Measurements from ENCODE around the gene CACNA2D4.

CACNA2D4 gene

GRCh38 chr12:1803736-1804135 lies 114.7 kb downstream of the CACNA2D4 start:
- DNase-seq (ENCODE audit: extremely low spot score) = no peak
- no peak for TF ChIP-seq TARDBP (IDR thresholded peaks at IDR 0.05)
- ChIA-PET CTCF (interaction anchor here (0.9 to 1.3 kb wide), 2 partner anchors 126 to 136 kb away, joined by 3 read pairs; no protein-coding TSS in a partner anchor), POLR2A (interaction anchor here (1.4 kb wide), 1 partner anchor 13 kb away, joined by 4 read pairs; no protein-coding TSS in a partner anchor)

- ChIA-PET CTCF (interaction anchor here (1.3 to 1.5 kb wide), 2 partner anchors 139 to 148 kb away, joined by 3 to 8 read pairs; no protein-coding TSS in a partner anchor), POLR2A (no interaction called here)
- TF ChIP-seq ELF4 (IDR thresholded peaks at IDR 0.05) = no peak
- TF ChIP-seq L3MBTL2 (conservative IDR thresholded peaks at IDR 0.05) = no peak
- no peak for TF ChIP-seq FOXA1 (IDR thresholded peaks at IDR 0.05)
- no peak for TF ChIP-seq LEF1 (IDR thresholded peaks at IDR 0.05; ENCODE audit: borderline replicate concordance)
- no peak for TF ChIP-seq TARDBP (IDR thresholded peaks at IDR 0.05)
- no peak for TF ChIP-seq BHLHE40 (IDR thresholded peaks at IDR 0.05; ENCODE audit: borderline replicate concordance)
- no peak for TF ChIP-seq PKNOX1 (IDR thresholded peaks at IDR 0.05)
- TF ChIP-seq ARNT (IDR thresholded peaks at IDR 0.05) = no peak
- no peak for TF ChIP-seq SUZ12 (IDR thresholded peaks at IDR 0.05)
- no peak for TF ChIP-seq FOXM1 (IDR thresholded peaks at IDR 0.05; ENCODE audit: borderline replicate concordance)
- TF ChIP-seq HDGF (IDR thresholded peaks at IDR 0.05; ENCODE audit: borderline replicate concordance) = no peak
- TF ChIP-seq CTBP1 (IDR thresholded peaks at IDR 0.05; ENCODE audit: borderline replicate concordance) = no peak
- DNase-seq (ENCODE audit: extremely low spot score) = no peak
Measured at GRCh38 chr12:1801303-1801975, 117.0 kb downstream of the CACNA2D4 start.

- TF ChIP-seq SUZ12 (IDR thresholded peaks at IDR 0.05) (no peak), FOXK2 (IDR thresholded peaks at IDR 0.05) (no peak), NFRKB (IDR thresholded peaks at IDR 0.05) (no peak)
- peak; percentile 62 for DNase-seq (ENCODE audit: extremely low spot score)
- ChIA-PET CTCF (interaction anchor here (1.3 to 3.0 kb wide), 3 partner anchors 139 to 147 kb away, joined by 3 to 17 read pairs (median 8); no protein-coding TSS in a partner anchor), POLR2A (no interaction called here)
Measured at GRCh38 chr12:1800401-1801302, 117.8 kb downstream of the CACNA2D4 start.

GRCh38 chr12:1799882-1800400 lies 118.5 kb downstream of the CACNA2D4 start:
- ChIA-PET CTCF (interaction anchor here (3.0 kb wide), 1 partner anchor 140 kb away, joined by 17 read pairs; no protein-coding TSS in a partner anchor), POLR2A (no interaction called here)
- no peak for DNase-seq (ENCODE audit: extremely low spot score)
- no peak for TF ChIP-seq FOXA1 (IDR thresholded peaks at IDR 0.05)
- no peak for TF ChIP-seq TARDBP (IDR thresholded peaks at IDR 0.05)
- no peak for TF ChIP-seq BHLHE40 (IDR thresholded peaks at IDR 0.05; ENCODE audit: borderline replicate concordance)
- no peak for TF ChIP-seq LEF1 (IDR thresholded peaks at IDR 0.05; ENCODE audit: borderline replicate concordance)
- TF ChIP-seq NFRKB (IDR thresholded peaks at IDR 0.05) = no peak
- TF ChIP-seq FOXM1 (IDR thresholded peaks at IDR 0.05; ENCODE audit: borderline replicate concordance) = no peak
- TF ChIP-seq HDGF (IDR thresholded peaks at IDR 0.05; ENCODE audit: borderline replicate concordance) = no peak
- TF ChIP-seq SUZ12 (IDR thresholded peaks at IDR 0.05) = no peak
- TF ChIP-seq PKNOX1 (IDR thresholded peaks at IDR 0.05) = no peak

DNA sequence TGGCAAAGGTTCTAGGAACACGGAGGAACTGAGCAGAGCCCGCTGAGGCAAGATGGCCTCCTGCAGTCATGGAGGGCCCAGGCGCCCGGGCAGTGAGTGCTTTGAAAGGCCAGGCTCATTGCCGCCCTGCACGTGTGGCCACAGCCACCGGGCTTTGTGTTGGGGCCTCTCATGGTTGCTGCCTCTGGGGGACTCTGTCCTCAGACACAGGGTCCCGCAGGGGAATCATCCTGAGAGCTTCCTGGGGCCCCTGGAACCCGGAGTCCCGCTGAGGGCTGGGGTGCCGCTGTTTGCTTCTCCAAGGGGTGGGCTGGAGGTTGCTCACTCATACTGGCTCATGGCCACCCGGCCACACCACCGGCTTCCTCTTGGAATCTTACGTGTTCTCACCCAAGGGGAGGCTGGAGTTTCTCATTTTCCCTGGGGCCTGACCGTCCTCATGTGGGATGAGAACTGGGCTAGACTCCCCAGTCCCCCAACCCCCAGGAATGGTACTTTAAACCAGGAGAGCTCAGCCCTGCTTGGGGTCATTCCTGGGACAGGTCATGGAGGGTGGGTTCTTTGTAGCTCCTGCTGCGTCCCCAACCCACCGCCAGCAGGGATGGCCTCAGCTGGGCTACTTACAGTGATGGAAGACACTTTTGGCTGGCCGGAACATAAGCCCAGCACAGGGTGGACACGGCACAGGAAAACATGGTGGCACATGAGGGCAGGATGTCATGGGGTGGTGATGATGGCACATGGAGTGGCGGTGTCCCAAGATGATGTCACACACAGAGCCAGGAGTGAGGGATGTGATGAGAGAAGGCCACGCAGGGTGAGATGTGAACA lies 119.2 kb downstream of the CACNA2D4 start:
- TF ChIP-seq CTBP1 (IDR thresholded peaks at IDR 0.05; ENCODE audit: borderline replicate concordance) = no peak
- no peak for TF ChIP-seq ARNT (IDR thresholded peaks at IDR 0.05)
- no peak for TF ChIP-seq NFRKB (IDR thresholded peaks at IDR 0.05)
- TF ChIP-seq TARDBP (IDR thresholded peaks at IDR 0.05) = no peak
- no peak for TF ChIP-seq ELF4 (IDR thresholded peaks at IDR 0.05)
- no peak for TF ChIP-seq LEF1 (IDR thresholded peaks at IDR 0.05; ENCODE audit: borderline replicate concordance)
- TF ChIP-seq FOXA1 (IDR thresholded peaks at IDR 0.05) = no peak
- TF ChIP-seq L3MBTL2 (conservative IDR thresholded peaks at IDR 0.05) = no peak
- TF ChIP-seq PKNOX1 (IDR thresholded peaks at IDR 0.05) = no peak
- TF ChIP-seq FOXM1 (IDR thresholded peaks at IDR 0.05; ENCODE audit: borderline replicate concordance) = no peak
- TF ChIP-seq BHLHE40 (IDR thresholded peaks at IDR 0.05; ENCODE audit: borderline replicate concordance) = no peak
- TF ChIP-seq SP1 (IDR thresholded peaks at IDR 0.05) = no peak
- no peak for TF ChIP-seq HDGF (IDR thresholded peaks at IDR 0.05; ENCODE audit: borderline replicate concordance)
- no peak for TF ChIP-seq FOXK2 (IDR thresholded peaks at IDR 0.05)
- TF ChIP-seq ZNF384 (IDR thresholded peaks at IDR 0.05) = no peak
- no peak for TF ChIP-seq SUZ12 (IDR thresholded peaks at IDR 0.05)
- no peak for DNase-seq (ENCODE audit: extremely low spot score)
- ChIA-PET POLR2A (interaction anchor here (1.2 kb wide), 1 partner anchor 108 kb away, joined by 4 read pairs; the partner anchor contains the start of gene ADIPOR2), CTCF (interaction anchor here (0.6 to 3.0 kb wide), 2 partner anchors 136 to 140 kb away, joined by 4 to 17 read pairs; no protein-coding TSS in a partner anchor)

All from HEK293T (cell line).